GM21723 (cell line): ENCODE measurements around the gene EPS8L2.
A peak's percentile ranks its signal among the peaks of the same experiment; 100 is the strongest.

ENCODE experiments used
- ATAC-seq: cut with Tn5 transposase; IDR thresholded peaks from one replicate; pipeline ENCODE4 v1.9.1; 2021; ENCODE audit warnings: mild to moderate bottlenecking, moderate library complexity; ENCODE audit not compliant: unreplicated experiment

EPS8L2 gene

DNA sequence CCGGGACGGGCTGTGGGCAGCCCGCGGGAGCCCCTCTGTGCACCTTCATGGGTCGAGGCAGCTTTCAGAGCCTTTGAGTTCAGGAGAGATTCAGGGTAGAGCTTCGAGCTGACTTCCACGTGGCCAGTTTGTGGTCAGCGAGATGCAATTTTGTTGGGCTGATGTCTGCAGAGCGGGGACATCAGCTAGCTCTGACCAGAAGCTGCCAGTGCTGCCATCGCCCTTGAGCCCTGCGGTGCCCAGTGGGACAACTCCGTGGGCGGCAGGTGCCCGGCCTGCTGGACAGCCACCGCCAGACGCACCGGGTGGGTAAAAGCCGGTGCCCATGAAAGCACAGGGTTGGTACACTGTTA lies 42.0 kb downstream of the EPS8L2 start:
- peak; percentile 12 for ATAC-seq

DNA sequence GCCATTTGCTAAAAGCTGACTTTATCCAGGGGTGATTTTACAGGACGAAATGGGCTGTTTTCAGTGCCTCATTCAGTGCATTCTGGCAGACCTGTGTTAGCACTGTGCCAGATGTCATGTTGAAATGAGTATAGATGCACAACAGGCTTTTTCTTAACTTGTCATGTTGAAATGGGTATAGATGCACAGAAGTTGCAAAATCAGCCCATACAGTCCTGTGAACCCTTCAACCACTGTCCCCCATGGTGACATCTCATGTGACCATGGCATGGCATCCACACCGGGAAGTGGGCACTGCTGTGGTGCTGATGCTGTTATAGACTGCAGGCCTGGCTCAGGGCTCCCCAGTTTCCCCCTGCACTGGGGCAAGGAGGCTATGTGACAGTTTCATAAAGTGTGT lies 43.7 kb downstream of the EPS8L2 start:
- ATAC-seq = no peak

DNA sequence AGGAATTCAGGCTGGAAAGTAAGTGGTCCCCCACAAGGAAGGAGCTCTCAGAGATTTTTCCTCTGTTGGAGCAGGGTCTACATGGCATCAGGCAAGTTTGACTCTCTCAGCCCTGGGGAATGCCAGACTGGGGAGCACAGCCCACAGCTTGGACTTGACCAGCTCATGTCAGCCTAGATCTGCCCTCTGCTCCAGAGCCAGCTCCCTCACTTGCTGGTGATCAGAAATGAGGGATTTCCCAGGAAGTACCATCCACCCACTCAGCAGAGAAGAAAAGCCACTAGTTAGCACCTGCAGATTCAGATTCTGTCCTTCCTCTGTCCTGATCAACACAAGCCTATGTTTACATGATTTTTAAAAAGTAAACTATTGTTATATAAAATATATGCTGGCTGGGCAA lies 54.2 kb downstream of the EPS8L2 start:
- no peak for ATAC-seq

DNA sequence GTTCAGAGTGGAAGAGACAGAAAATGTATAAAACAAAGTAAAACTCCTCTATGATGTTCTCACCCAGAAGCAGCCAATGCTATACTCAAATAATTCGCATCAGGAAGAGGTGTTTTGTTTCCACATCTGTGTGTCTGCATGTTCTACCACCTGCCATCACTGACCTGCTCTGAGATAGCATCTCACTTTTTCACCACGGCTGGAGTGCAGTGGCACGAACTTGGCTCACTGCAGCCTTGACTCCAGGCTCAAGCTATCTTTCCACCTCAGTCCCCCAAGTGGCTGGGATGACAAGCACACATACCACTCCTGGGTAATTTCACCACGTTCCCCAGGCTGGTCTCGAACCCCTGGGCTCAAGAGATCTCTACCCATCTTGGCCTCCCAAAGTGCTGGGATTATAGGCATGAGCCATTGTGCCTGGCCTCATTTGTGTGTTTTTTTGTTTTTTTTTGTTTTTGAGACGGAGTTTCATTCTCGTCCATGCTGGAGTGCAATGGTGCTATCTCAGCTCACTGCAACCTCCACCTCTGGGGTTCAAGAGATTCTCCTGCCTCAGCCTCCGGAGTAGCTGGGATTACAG lies 55.6 kb downstream of the EPS8L2 start:
- ATAC-seq = no peak

DNA sequence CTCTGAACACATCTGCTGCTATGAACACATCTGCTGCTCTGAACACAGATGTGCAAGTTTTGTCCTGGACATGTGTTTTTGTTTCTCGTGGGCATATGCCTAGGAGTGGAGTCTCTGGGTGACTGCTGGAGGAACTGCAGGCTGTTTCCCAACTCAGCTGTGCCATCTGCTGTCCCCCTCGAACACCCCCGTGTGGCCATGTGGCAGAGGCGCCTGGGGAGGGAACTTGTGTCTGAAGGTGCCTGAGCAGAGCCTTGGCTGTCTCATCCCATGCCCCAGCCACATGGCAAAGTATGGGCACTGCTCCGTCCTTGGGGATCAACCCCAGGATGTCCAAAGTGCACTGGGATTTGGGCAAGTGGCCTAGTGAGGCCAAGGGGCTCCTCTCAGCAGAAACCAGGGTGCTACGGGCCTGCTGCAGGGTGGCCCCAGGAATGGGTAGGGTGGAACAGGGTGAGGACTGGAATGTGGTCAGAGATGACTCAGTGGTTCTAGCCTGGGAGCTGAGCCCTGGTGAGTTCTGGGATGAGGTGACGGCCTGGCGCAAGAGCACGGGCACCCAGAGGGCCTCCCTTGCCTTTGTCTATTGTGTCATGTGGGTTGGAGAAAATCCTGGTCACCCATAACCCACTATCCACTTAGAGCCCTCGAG lies 56.5 kb downstream of the EPS8L2 start:
- ATAC-seq = no peak

DNA sequence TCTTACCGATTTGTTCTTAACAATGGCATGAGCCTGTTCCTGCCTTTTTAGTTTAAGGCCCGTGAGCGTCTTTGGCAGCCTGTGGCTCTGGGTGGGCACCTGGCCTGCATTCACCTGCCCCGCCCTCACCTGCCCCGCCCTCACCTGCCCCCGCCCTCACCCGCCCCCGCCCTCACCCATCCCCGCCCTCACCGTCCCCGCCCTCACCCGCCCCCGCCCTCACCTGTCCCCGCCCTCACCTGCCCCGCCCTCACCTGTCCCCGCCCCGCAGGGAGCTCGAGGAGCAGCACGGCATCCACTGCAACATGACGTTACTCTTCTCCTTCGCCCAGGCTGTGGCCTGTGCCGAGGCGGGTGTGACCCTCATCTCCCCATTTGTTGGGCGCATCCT lies 57.0 kb downstream of the EPS8L2 start:
- no peak for ATAC-seq

DNA sequence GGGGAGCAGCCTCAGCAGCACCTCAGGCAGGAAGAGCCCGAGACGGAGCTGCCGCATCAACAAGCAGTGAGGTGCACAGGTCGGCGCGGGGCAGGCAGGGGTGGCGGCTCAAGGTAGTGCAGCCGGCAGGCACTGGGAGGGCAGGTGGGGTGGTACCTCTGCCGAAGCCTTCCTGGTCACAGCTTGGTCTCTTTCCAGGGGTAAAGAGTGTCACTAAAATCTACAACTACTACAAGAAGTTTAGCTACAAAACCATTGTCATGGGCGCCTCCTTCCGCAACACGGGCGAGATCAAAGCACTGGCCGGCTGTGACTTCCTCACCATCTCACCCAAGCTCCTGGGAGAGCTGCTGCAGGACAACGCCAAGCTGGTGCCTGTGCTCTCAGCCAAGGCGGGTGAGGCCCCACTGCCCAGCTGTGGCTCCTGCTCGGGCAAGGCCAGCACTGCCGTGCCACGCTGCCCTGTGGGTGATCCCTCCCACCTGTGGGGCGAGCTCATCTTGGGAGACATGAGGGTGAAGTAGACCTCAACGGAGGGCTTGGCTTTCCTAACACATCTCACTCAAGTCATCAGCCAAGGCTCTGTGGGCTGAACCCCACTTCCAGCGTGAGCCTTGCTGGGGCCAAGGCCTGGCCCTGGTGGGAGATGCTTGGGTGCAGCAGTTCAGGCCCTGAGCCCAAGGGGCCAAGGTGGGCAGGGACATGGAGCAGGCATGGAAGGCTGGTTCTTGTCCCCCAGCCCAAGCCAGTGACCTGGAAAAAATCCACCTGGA lies 57.7 kb downstream of the EPS8L2 start:
- ATAC-seq = no peak

DNA sequence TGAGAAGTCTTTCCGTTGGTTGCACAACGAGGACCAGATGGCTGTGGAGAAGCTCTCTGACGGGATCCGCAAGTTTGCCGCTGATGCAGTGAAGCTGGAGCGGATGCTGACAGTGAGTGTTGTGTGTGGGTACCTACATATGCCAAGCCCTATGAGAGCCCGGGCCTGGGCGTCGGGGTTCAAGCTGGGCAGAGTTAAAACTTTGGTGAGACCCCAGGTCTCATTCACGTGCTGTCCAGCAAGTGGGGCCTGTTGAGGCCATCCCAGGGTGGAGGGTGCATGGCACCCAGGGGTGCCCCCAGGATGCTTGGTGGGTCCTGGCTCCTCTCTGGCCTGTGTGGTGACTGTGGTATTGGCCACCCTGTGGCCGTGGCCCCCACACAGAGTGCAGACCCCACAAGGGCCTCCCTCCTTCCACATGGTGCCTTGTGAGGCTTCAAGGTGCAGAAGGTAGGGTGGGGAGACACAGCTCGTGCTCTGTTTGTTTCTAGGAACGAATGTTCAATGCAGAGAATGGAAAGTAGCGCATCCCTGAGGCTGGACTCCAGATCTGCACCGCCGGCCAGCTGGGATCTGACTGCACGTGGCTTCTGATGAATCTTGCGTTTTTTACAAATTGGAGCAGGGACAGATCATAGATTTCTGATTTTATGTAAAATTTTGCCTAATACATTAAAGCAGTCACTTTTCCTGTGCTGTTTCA lies 58.4 kb downstream of the EPS8L2 start:
- no peak for ATAC-seq

DNA sequence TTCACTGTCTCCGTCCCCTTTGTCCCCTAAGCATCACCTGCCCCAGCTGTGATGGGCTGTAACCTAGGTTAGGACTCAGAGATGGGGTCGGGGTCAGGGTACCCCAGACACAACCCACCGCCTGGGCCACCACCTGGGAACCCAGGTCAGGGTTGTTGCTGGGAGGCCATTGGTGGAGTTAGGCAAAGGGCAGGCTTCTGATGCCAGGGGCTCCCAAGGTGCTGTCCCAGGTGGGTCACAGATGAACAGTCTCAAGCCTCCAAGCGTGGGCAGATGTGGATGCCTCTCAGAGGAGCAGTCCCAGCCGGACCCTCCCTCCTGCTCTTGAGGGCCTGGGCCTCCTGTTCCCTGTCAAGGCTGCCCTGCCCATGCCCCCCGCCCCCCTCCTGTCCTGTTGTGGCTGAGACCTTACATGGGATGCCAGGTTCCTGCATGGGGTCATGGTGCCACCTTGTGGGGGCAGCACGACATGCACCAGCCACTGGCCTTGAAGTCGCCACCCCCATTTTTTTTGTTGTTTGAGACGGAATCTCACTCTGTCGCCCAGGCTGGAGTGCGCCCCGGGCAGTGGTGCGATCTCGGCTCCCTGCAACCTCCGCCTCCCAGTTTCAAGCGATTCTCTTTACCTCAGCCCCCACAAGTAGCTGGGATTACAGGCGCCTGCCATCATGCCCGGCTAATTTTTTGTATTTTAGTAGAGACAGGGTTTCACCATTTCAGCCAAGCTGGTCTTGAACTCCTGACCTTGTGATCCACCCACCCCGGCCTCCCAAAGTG lies 59.2 kb downstream of the EPS8L2 start:
- ATAC-seq = no peak

DNA sequence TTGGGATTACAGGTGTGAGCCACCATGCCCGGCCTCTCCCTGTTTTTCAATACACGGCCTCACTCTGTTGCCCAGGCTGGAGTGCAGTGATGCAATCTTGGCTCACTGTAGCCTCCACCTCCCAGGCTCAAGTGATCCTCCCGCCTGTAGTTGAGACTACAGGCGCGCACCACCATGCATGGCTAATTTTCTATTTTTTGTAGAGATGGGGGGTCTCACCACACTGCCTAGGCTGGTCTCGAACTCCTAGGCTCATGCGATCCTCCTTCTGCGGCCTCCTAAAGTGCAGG lies 59.7 kb downstream of the EPS8L2 start:
- ATAC-seq = no peak

DNA sequence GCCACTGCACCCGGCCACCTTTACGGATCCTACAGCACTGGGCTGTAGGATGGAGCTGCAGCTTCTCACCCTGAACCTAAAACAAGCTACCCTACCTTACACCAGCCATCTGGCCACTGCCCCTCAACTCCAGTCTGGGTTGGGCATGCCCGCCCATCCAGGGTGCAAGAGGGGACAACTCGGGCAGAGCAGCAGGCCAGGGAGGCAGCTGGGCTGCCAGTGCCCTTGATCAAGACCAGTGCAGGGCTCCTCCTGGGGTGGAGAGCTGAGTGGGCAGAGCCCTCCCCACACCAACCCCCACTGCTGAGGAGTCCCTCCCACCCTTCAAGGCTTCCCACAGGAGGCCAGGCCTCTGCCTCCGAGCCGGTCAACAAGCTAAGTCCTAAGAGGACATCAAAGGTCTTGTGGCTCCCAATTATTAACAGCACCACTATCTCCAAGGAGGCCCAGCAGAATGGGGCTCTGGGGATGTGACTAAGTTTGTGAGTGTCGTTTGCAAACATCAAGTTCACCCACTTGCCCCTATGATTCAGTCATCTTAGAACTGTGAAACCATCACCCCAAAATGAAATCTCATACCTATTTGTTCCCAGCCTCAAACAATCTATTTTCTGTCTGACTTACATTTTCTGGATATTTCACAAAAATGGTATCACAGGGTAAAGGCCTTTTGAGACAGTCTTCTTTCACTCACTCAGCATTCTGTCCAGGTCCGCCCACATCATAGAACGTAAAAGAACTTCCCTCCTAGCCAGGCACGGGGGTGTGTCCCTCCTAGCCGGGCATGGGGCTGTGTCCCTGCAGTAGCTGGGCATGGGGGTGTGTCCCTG lies 60.3 kb downstream of the EPS8L2 start:
- ATAC-seq = no peak

DNA sequence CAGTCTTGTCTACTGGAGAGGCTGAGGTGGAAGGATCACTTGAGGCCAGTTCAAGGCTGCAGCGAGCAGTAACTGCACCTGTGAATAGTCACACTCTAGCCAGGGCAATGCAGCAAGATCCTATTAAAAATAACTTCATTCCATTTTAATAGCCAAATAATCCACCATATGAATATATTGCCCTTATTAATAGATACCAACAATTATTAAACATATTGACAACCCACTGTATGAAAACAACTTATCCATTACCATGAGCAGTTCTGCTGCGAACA lies 60.8 kb downstream of the EPS8L2 start:
- no peak for ATAC-seq

DNA sequence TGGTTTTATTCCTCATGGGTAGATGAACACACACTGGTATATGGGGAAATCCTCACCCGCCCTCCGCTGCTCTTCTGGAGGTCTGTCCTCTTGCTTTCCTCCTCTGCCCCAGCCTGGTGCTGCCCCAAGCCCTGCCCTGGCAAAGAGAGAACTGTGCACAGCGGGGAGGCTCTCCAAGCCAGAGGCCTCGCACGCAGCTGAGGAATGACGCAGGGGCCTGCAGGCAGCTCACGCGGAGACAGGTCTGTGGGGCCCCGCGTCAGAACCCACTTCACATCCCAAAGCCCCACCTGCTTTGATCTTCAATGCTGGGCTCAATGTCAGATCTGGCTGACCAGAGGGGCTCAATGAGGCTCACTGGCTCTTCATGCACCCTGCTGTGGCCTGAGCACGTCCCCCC lies 61.2 kb downstream of the EPS8L2 start:
- no peak for ATAC-seq

DNA sequence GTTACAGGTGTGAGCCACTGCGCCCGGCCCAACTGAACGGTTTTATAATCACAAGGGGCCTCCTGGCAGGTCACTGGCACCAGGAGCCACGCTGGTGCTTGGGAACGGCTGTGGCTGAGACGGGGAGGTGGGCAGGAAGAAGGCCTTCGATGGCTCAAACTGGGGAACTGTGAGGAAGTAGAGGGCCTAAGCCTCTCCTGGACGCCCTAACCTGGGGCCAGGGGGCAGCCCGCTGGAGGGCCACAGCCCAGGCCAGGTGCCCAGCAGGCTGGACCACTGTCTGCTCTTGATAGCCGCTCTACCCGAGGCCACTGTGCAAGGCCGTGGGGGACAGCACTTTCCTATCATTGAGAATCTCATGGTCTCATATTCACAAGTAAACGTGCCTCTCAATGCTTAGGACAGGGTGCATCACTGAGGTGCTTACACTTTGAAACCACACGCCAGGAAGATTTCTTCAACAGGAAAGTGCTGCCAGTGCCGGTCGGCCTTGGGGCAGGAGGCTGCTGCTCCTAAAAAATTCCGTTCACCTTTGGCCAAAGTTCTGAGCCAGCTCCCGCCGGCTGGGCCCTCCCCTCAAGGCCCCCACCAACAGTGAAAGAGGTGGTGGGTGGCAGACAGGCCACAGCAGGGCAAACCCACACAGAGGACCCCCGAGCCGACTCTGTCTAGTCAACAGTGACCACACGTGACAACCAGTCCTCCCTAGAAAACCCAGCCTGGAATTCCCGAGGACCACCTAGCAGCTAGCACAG lies 64.0 kb downstream of the EPS8L2 start:
- no peak for ATAC-seq

DNA sequence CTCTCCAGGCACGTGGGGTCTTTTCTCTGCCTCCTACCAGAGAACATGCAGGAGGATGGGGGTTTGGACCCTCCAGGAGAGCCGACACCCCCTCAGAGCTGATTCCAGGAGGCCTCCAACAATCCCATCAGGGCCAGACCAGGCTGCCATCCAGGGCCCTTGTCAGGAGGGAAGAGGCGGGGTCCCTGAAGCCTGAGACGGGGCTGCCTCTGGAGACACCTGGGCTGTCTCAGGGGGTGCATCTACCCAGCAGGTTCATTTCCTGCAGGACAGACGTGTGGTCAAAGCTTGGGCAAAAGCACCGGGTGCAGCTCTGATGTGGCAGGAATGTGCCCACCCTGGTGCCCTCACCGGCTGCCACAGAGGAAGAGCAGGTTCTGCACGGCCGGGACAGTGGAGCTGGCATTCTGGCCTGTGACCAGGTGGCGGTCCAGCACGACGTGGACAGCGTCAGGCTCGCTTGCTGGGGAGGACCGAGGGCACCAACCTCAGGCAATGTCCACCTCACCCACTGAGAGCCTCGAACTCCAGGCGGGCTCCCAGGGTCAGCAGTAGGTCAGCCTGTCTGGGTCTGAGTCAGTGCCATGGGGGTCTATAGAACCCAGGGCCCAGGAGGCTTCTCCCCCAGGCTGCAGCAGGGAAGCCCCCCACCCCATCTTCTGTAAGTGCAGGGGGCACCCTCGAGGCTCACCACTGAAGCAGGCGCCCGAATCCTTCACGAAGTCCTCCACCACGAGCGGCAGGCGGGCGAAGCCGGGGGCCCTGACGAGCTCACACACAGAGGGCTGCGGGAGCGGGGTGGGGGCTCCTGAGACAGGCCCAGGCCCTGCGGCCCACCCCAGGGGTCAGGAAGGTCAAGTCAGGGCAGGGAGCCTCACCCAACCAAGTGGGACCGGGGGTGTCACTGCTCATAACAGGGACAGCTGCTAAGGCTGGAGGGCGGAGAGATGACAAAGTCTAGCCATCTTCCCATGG lies 64.9 kb downstream of the EPS8L2 start:
- ATAC-seq = no peak

DNA sequence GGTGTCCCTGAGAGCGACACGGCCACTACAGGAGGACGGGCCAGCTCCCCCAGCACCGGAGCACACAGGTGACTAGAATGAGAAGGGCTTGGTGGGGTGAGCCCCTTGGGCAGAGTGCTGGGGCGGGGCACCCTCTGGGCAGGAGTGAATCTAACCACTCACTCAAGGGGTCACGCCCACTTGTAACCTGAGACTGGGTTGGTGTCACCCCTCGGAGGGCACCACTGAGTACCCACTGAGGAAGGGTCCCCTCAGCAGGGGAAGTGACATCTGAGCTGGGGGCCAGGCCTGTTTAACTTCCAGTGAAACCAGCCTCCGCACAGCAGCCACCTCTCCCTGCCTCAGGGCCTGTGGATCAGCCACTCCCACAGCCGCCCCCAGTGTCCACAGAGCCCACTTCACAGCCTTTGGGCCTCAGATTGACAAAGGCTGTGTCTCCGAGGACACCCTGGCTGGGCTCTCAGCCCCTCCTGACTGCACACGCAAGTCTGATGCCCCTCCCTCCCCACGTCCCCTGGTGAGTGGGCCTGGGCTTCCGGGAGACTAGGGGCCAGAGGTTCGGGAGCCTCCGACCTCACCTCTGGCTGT lies 65.7 kb downstream of the EPS8L2 start:
- ATAC-seq = no peak

DNA sequence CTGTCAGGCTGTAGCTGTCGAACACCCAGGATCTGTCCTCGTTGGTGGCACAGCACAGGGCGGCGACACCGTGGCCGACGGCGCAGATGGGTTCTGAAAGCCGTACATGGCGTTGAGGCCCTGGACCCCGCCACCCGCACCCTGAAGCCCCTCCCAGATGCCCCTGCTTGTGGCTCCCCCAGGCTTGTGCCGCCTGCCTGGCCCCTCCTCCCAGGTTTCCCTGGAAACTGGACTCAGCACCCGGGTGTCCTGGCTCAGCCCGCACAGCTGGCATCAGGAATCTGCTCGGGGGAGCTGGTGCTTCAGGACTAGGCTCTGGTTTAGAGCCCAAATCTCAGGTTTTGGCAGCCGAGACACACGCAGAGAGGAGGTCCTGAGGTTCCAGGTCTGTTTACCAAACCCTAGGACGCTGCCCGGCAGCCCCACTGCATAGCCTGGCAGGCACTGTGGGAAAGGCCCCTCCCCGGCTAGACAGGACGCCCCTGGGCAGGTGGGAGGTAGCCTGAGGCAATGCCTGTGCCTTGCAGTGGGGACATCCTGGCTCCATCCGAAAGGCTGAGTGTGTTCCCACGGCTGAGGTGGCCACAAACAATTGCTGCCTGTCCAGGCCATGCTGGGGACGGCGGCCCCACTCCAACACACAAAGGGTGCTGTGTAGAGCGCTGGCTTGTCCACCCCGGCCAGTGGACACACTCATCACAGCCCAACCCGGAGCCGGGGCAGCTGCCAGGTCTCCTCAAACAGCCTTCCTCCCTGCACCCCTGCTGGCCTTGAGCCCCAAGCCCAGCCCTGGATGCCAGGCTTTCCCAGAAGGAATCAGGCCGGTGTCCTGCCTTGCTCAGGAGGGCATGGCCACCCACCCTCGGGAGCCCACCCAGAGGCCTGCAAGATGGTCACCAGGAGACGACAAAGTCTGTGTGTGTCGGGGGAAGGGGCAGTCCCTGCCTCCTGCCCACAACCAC lies 66.7 kb downstream of the EPS8L2 start:
- no peak for ATAC-seq
